Body of pancreas (tissue), 4 donors: Measurements from ENCODE around the gene PINLYP. TPM values are rescaled to one million over a fixed set of nuclear protein-coding genes. Genes with fewer than 3 reads are reported as not detected.

ENCODE experiments used
- ATAC-seq: fragments of 150-250 bp; one replicate; pipeline ENCODE4 v1.9.1; 2016
- DNase-seq, 4 donors: peaks; one replicate each; pipeline ENCODE4 v3.0.0-alpha.2; 2019
- H3K27ac ChIP-seq, 4 donors: fragments of 200-600 bp; sonication (generic); 1 replicate in 3 of 4; 2 replicates in 1 of 4; pipeline versions ENCODE4 v1.5.1 to v1.6.1; 2016 to 2019; ENCODE audit warnings: mild to moderate bottlenecking in 1 of 4, mixed read lengths in 1 of 4, moderate library complexity in 1 of 4
- H3K27me3 ChIP-seq, 2 donors: fragments of 200-600 bp; sonication (generic); one replicate each; pipeline ENCODE4 v1.6.0; 2016; ENCODE audit warnings: mild to moderate bottlenecking in 1 of 2
- H3K36me3 ChIP-seq, 2 donors: fragments of 200-600 bp; sonication (generic); replicated peaks in 1 of 2; 2 replicates each; pipeline ENCODE4 v1.5.1; 2016; ENCODE audit warnings: low read depth in 2 of 2; ENCODE audit not compliant: insufficient read depth in 1 of 2
- H3K4me1 ChIP-seq: fragments of 200-600 bp; sonication (generic); one replicate; pipeline ENCODE4 v1.6.0; 2016
- H3K4me3 ChIP-seq, 2 donors: fragments of 200-600 bp; sonication (generic); 1 replicate in 1 of 2; 2 replicates in 1 of 2; pipeline ENCODE4 v1.5.1; 2016 to 2019
- H3K9me3 ChIP-seq, 3 donors: fragments of 200-600 bp; sonication (generic); 1 replicate in 2 of 3; 2 replicates in 1 of 3; pipeline ENCODE4 v1.5.1; 2016
- CTCF ChIP-seq, 7 experiments: fragments of 450-650 bp in 4 of 7; fragments of 200-600 bp in 3 of 7; sonication (generic) in 3 of 7; IDR thresholded peaks; one replicate each; pipeline ENCODE4 v1.5.1; 2016 to 2019; ENCODE audit warnings: antibody characterized with exemption in 7 of 7
- POLR2A ChIP-seq, 3 donors: fragments of 450-650 bp; IDR thresholded peaks; one replicate each; pipeline ENCODE4 v1.6.1; 2016; ENCODE audit warnings: antibody characterized with exemption in 3 of 3, mild to moderate bottlenecking in 2 of 3
- WGBS, 2 donors: methylation state at CpG; one replicate each; pipeline ENCODE4 v1.1.5; 2017; 5-methylcytosine and 5-hydroxymethylcytosine counted together
- intact Hi-C: fragments of 100-400 bp; cut with DNase I; formaldehyde crosslinking; loops from one replicate; pipeline ENCODE4 v1.15.1; 2023
- total RNA-seq, 2 donors: library from RNA; depleted of rRNA; stranded (reverse); fragments of >200 nt; gene quantifications; one replicate each; pipeline ENCODE4 v1.1.0, GENCODE V29; 2016

The PINLYP gene
- total RNA-seq, 2 donors from 2014 or later, result 4.6 TPM; not detected in 1

GRCh38 chr19:43575955-43576878, 616 bp downstream of the PINLYP start:
- no peak for ATAC-seq
- 59 to 69% methylated on average over 37 of the region's 37 CpGs for WGBS, 2 donors

GRCh38 chr19:43578787-43579186, 3.2 kb downstream of the PINLYP start:
- no peak for TF ChIP-seq CTCF (IDR thresholded peaks at IDR 0.05)
- no peak for TF ChIP-seq POLR2A (IDR thresholded peaks at IDR 0.05)
- H3K4me3 ChIP-seq, result no peak overlapping the region
- 58 to 65% methylated on average over 3 of the region's 3 CpGs for WGBS, 2 donors
- peaks cover 12% of the 10 kb centered on the region for H3K4me1 ChIP-seq
- DNase-seq (no peak), ATAC-seq (no peak)
- no peaks in the 10 kb centered on the region for H3K9me3 ChIP-seq
- H3K27me3 ChIP-seq, result no peaks in the 10 kb centered on the region
- H3K36me3 ChIP-seq, result no peaks in the 10 kb centered on the region
- intact Hi-C loops, result no loop called here
- no peak overlapping the region for H3K27ac ChIP-seq

More at GRCh38 chr19:43575955-43576878, 616 bp downstream of the PINLYP start:
- Histone ChIP-seq H3K27me3 (no peaks in the 10 kb centered on the region), H3K4me1 (peaks cover 12% of the 10 kb centered on the region), H3K9me3 (no peaks in the 10 kb centered on the region), H3K4me3 (no peak overlapping the region), H3K36me3 (no peaks in the 10 kb centered on the region), H3K27ac (peak overlapping the region in 3 of 4 donors; percentile 66 to 84 (median 76))
- intact Hi-C loops, result no loop called here
- no peak for DNase-seq
- TF ChIP-seq CTCF (IDR thresholded peaks at IDR 0.05), result no peak
- TF ChIP-seq POLR2A (IDR thresholded peaks at IDR 0.05), result no peak

GRCh38 chr19:43581467-43581866, 5.9 kb downstream of the PINLYP start:
- Histone ChIP-seq H3K4me1 (peaks cover 7% of the 10 kb centered on the region), H3K27ac (no peak overlapping the region)

GRCh38 chr19:43582495-43582894, 6.9 kb downstream of the PINLYP start:
- no peak overlapping the region for H3K4me3 ChIP-seq
- H3K4me1 ChIP-seq, result peaks cover 7% of the 10 kb centered on the region
- no peaks in the 10 kb centered on the region for H3K36me3 ChIP-seq
- no peak for ATAC-seq
- no peak for TF ChIP-seq CTCF (IDR thresholded peaks at IDR 0.05)
- no peak for TF ChIP-seq POLR2A (IDR thresholded peaks at IDR 0.05)
- no peaks in the 10 kb centered on the region for H3K27me3 ChIP-seq
- intact Hi-C loops, result no loop called here
- 86 to 87% methylated on average over 2 of the region's 2 CpGs for WGBS, 2 donors
- no peak for DNase-seq
- no peak overlapping the region for H3K27ac ChIP-seq
- H3K9me3 ChIP-seq, result no peaks in the 10 kb centered on the region

More at GRCh38 chr19:43581467-43581866, 5.9 kb downstream of the PINLYP start:
- DNase-seq, result no peak
- no peak overlapping the region for H3K4me3 ChIP-seq
- intact Hi-C loops, result no loop called here
- no peaks in the 10 kb centered on the region for H3K27me3 ChIP-seq
- no peak for ATAC-seq
- H3K36me3 ChIP-seq, result no peaks in the 10 kb centered on the region
- no peak for TF ChIP-seq POLR2A (IDR thresholded peaks at IDR 0.05)
- TF ChIP-seq CTCF (IDR thresholded peaks at IDR 0.05), result no peak
- WGBS, 2 donors, result 67 to 69% methylated on average over 6 to 7 of the region's 7 CpGs
- H3K9me3 ChIP-seq, result no peaks in the 10 kb centered on the region
